ENCODE results near the gene BTBD9. TPM values are rescaled to one million over a fixed set of nuclear protein-coding genes. Genes with fewer than 3 reads are reported as not detected.

Gene BTBD9
- total RNA-seq, 1 donor from 2014 or later: 17.2 TPM

DNA sequence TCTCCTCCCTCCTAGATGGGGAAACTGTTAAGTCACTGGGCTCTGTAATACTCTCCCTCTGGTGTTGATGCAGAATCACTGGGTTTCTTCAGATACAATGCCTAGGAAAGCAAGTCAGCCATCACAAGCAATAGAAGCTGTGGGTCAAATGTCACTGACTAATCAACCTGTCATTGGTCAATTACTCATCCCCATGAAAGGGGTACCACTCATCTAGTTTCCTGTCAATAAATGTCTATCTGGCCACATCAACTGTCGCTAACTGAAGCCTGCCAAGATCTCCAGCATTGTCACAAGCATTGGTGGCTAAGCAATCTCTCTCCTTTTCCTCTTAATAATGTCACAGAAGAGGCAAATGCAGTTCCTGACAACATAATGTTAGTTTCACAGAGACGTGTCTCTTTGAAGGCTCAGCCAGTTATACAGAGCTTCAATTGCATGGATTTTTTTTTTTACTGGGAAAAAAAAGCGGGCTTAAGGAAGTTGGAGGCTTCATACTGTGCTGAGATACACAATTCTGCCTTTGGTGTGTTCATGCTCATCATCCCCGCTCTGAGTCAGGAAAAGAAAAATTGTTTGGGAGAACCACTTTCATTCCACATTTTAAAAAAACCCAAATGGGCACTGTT lies 355.9 kb downstream of the BTBD9 start:
- no peaks in the 10 kb centered on the region for H3K27me3 ChIP-seq (ENCODE audit: control insufficient read depth in 3 of 3, insufficient read depth in 3 of 3, low read length in 3 of 3)
- no peaks in the 10 kb centered on the region for H3K36me3 ChIP-seq (ENCODE audit: control insufficient read depth in 3 of 3, insufficient read depth in 3 of 3, low read length in 3 of 3)
- no peak overlapping the region for H3K27ac ChIP-seq (ENCODE audit: low read depth, low read length)
- H3K9ac ChIP-seq (ENCODE audit: low read depth in 1 of 3, low read length in 3 of 3): no peak overlapping the region
- H3K9me3 ChIP-seq (ENCODE audit: control insufficient read depth in 3 of 3, low read length in 3 of 3): no peaks in the 10 kb centered on the region
- no peak overlapping the region for H3K4me3 ChIP-seq (ENCODE audit: low read length in 3 of 3)
- H3K4me1 ChIP-seq (ENCODE audit: control insufficient read depth in 3 of 3, insufficient read depth in 3 of 3, low read length in 3 of 3): no peaks in the 10 kb centered on the region

DNA sequence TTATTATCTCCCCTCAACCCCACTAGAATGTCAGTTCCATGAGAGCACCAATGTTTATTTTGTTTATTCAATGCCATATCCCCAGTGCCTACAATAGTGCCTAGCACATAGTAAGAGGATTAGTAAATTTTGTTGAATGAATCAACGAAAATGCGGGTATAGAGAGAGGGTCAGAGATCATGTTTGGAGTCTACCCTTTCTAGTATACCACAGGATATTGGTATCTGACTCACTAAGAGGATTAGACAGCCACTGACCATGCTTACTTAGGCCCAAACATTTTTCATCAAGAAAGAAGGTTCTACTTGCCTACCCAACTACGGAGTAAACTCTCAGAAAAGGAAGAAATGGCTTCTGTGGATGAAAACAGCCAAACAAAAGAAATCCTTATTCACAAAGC lies 356.8 kb downstream of the BTBD9 start:
- Histone ChIP-seq H3K9me3 (ENCODE audit: control insufficient read depth in 3 of 3, low read length in 3 of 3) (no peaks in the 10 kb centered on the region), H3K4me3 (ENCODE audit: low read length in 3 of 3) (no peak overlapping the region), H3K27me3 (ENCODE audit: control insufficient read depth in 3 of 3, insufficient read depth in 3 of 3, low read length in 3 of 3) (no peaks in the 10 kb centered on the region), H3K27ac (ENCODE audit: low read depth, low read length) (no peak overlapping the region), H3K9ac (ENCODE audit: low read depth in 1 of 3, low read length in 3 of 3) (no peak overlapping the region), H3K36me3 (ENCODE audit: control insufficient read depth in 3 of 3, insufficient read depth in 3 of 3, low read length in 3 of 3) (no peaks in the 10 kb centered on the region), H3K4me1 (ENCODE audit: control insufficient read depth in 3 of 3, insufficient read depth in 3 of 3, low read length in 3 of 3) (no peaks in the 10 kb centered on the region)

DNA sequence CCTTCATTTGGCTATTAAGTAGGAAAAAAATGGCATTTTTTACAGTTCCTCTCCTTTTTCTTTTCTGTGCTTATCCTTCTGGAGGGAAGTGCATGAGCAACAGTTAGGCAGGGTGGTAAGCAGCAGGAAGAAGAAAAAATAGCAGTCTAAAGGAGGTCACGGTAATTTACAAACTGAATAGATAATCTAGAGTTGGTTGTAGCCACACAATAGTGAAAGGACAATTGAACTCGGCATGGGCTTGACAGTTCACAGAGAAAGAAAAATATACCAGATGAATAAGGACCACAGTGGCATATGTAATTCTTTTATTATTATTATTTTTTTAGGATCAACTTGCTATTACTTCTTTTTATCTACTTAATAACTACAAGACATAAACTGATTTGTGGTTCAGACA lies 358.6 kb downstream of the BTBD9 start:
- H3K27ac ChIP-seq (ENCODE audit: low read depth, low read length): no peak overlapping the region
- H3K4me1 ChIP-seq (ENCODE audit: control insufficient read depth in 3 of 3, insufficient read depth in 3 of 3, low read length in 3 of 3): no peaks in the 10 kb centered on the region

DNA sequence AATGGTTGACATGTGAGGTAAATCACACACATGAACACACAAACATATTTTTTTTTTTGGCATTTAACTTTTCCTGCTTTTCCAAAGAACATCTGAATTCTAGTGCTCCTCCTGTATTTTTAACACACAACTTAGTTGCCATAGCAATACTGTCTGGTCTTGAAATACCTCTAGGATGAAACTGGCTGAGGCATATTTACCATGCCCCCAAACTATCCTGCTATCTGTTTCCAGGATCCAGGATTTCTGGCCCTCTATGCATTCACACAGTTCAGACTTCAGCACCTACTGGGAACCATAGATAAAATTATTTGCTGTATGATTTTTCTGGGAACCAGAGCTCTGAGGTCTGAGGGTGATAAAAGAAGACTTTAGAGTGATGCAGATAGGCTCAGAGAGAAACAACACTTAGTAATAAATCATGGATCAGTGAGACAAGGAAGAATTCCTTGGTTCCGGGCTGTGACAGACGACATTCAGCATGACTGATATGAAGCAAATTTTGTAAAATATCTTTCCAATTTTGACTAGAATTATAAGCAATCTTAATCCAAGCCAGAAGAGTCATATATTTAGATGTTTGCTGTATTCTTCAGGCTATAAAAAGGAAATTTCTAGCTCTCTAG lies 359.7 kb downstream of the BTBD9 start:
- no peaks in the 10 kb centered on the region for H3K27me3 ChIP-seq (ENCODE audit: control insufficient read depth in 3 of 3, insufficient read depth in 3 of 3, low read length in 3 of 3)
- H3K9ac ChIP-seq (ENCODE audit: low read depth in 1 of 3, low read length in 3 of 3): no peak overlapping the region
- no peaks in the 10 kb centered on the region for H3K9me3 ChIP-seq (ENCODE audit: control insufficient read depth in 3 of 3, low read length in 3 of 3)
- H3K4me3 ChIP-seq (ENCODE audit: low read length in 3 of 3): no peak overlapping the region
- no peaks in the 10 kb centered on the region for H3K4me1 ChIP-seq (ENCODE audit: control insufficient read depth in 3 of 3, insufficient read depth in 3 of 3, low read length in 3 of 3)
- no peak overlapping the region for H3K27ac ChIP-seq (ENCODE audit: low read depth, low read length)
- no peaks in the 10 kb centered on the region for H3K36me3 ChIP-seq (ENCODE audit: control insufficient read depth in 3 of 3, insufficient read depth in 3 of 3, low read length in 3 of 3)

More for the DNA sequence above, 358.6 kb downstream of the BTBD9 start:
- Histone ChIP-seq H3K9me3 (ENCODE audit: control insufficient read depth in 3 of 3, low read length in 3 of 3) (no peaks in the 10 kb centered on the region), H3K9ac (ENCODE audit: low read depth in 1 of 3, low read length in 3 of 3) (no peak overlapping the region), H3K27me3 (ENCODE audit: control insufficient read depth in 3 of 3, insufficient read depth in 3 of 3, low read length in 3 of 3) (no peaks in the 10 kb centered on the region), H3K4me3 (ENCODE audit: low read length in 3 of 3) (no peak overlapping the region), H3K36me3 (ENCODE audit: control insufficient read depth in 3 of 3, insufficient read depth in 3 of 3, low read length in 3 of 3) (no peaks in the 10 kb centered on the region)

DNA sequence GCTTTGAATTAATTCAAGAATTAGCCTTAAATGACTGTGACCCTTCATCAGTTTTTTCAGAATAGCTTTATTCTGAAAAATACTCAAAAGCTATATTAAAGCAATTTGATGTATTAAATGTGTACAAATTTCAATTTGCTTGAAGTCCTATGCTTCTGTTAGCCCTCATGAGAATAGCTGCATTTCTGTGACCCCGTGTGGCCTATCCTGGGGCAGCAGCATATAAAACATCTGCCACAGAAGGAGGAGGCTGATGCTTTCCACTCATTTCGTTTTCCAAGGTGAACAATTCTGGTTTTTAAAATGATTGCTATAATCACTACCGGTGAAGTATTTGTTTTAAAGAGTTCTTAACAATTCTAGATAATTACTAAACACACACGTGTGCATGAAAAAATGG lies 360.3 kb downstream of the BTBD9 start:
- H3K27ac ChIP-seq (ENCODE audit: low read depth, low read length): no peak overlapping the region
- H3K4me1 ChIP-seq (ENCODE audit: control insufficient read depth in 3 of 3, insufficient read depth in 3 of 3, low read length in 3 of 3): no peaks in the 10 kb centered on the region
- no peaks in the 10 kb centered on the region for H3K27me3 ChIP-seq (ENCODE audit: control insufficient read depth in 3 of 3, insufficient read depth in 3 of 3, low read length in 3 of 3)
- H3K9me3 ChIP-seq (ENCODE audit: control insufficient read depth in 3 of 3, low read length in 3 of 3): no peaks in the 10 kb centered on the region
- no peak overlapping the region for H3K4me3 ChIP-seq (ENCODE audit: low read length in 3 of 3)
- no peaks in the 10 kb centered on the region for H3K36me3 ChIP-seq (ENCODE audit: control insufficient read depth in 3 of 3, insufficient read depth in 3 of 3, low read length in 3 of 3)
- no peak overlapping the region for H3K9ac ChIP-seq (ENCODE audit: low read depth in 1 of 3, low read length in 3 of 3)

DNA sequence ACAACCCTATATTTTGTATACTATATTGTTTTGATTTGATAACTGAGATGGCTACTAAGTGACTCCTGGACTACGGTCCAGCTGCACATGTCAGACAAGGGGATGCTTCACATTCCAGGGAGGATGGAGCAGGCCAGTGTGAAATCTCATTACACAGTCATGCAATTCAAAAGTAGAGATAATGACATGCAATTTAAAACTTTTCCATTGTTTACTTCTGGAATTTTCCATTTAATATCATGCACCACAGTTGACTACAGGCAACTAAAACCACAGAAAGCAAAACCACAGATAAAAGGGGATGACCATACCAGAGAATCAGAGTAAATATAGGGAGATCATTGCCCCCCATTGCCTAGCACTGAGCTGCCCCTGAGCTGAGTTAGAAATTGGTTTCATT lies 366.4 kb downstream of the BTBD9 start:
- Histone ChIP-seq H3K4me3 (ENCODE audit: low read length in 3 of 3) (no peak overlapping the region), H3K27me3 (ENCODE audit: control insufficient read depth in 3 of 3, insufficient read depth in 3 of 3, low read length in 3 of 3) (no peaks in the 10 kb centered on the region), H3K27ac (ENCODE audit: low read depth, low read length) (no peak overlapping the region), H3K9ac (ENCODE audit: low read depth in 1 of 3, low read length in 3 of 3) (no peak overlapping the region), H3K9me3 (ENCODE audit: control insufficient read depth in 3 of 3, low read length in 3 of 3) (no peaks in the 10 kb centered on the region), H3K36me3 (ENCODE audit: control insufficient read depth in 3 of 3, insufficient read depth in 3 of 3, low read length in 3 of 3) (no peaks in the 10 kb centered on the region), H3K4me1 (ENCODE audit: control insufficient read depth in 3 of 3, insufficient read depth in 3 of 3, low read length in 3 of 3) (peaks cover 15 to 19% (median 19%) of the 10 kb centered on the region in 3 donors)

DNA sequence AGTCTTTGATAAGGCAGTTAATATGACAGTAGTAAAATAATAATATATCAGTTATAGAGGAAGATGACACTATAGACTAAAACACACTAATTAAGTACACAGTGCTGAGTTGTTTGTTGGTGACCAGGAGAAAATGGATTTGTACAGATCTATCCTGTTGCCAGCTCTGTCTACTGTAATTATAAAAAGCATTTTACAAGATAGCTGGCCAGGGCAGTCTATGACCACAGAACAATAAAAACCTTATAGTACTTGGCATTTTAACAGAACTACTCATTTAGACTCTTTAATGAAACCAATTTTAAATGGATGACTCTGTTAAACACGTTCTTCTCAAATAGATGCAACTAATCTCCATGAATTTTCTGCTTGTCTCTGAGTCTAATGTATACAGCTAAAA lies 367.5 kb downstream of the BTBD9 start:
- H3K9me3 ChIP-seq (ENCODE audit: control insufficient read depth in 3 of 3, low read length in 3 of 3): no peaks in the 10 kb centered on the region
- H3K27me3 ChIP-seq (ENCODE audit: control insufficient read depth in 3 of 3, insufficient read depth in 3 of 3, low read length in 3 of 3): no peaks in the 10 kb centered on the region
- H3K4me3 ChIP-seq (ENCODE audit: low read length in 3 of 3): no peak overlapping the region
- no peak overlapping the region for H3K9ac ChIP-seq (ENCODE audit: low read depth in 1 of 3, low read length in 3 of 3)
- no peaks in the 10 kb centered on the region for H3K36me3 ChIP-seq (ENCODE audit: control insufficient read depth in 3 of 3, insufficient read depth in 3 of 3, low read length in 3 of 3)
- H3K27ac ChIP-seq (ENCODE audit: low read depth, low read length): no peak overlapping the region
- peaks cover 20 to 22% (median 21%) of the 10 kb centered on the region in 3 donors for H3K4me1 ChIP-seq (ENCODE audit: control insufficient read depth in 3 of 3, insufficient read depth in 3 of 3, low read length in 3 of 3)

DNA sequence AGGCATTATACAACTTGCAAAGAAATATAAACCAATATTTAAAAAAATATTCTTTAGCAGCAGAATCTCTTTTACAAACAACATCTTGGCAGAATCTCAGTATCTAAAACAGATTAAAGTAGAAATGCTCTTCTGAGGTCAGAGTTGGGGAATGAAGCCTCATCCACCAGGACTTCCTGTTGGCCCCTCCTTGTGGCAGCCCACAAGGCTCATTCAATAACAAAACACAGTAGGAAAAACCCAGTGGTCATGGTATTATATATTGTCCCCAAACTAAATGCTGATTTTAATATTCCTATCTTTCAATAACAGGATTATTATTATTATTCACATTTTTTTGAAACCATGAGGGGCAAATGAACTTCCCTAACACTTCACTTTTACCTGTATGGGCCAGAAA lies 368.6 kb downstream of the BTBD9 start:
- Histone ChIP-seq H3K9me3 (ENCODE audit: control insufficient read depth in 3 of 3, low read length in 3 of 3) (no peaks in the 10 kb centered on the region), H3K4me3 (ENCODE audit: low read length in 3 of 3) (no peak overlapping the region), H3K27me3 (ENCODE audit: control insufficient read depth in 3 of 3, insufficient read depth in 3 of 3, low read length in 3 of 3) (no peaks in the 10 kb centered on the region), H3K36me3 (ENCODE audit: control insufficient read depth in 3 of 3, insufficient read depth in 3 of 3, low read length in 3 of 3) (no peaks in the 10 kb centered on the region), H3K27ac (ENCODE audit: low read depth, low read length) (no peak overlapping the region), H3K4me1 (ENCODE audit: control insufficient read depth in 3 of 3, insufficient read depth in 3 of 3, low read length in 3 of 3) (peaks cover 22 to 26% (median 25%) of the 10 kb centered on the region in 3 donors), H3K9ac (ENCODE audit: low read depth in 1 of 3, low read length in 3 of 3) (no peak overlapping the region)

DNA sequence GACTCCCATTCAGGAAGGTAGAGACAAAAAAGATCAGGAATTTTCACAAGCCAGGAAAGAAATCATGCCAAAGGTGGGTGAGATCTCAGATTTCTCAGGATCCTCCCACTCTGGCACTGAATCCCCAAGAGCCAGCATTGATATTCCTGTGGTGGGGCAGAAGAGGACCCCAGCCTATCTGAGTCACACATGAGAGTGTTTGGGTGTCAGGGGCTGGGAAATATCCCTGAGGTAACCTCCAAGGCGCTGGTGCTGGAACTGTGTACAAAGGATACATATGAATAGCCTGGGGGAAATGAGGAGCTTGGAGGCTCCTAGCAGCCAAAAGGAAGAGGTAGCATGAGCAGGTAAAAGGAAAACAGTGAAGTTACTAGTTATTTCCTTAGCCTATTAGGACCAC lies 369.4 kb downstream of the BTBD9 start:
- Histone ChIP-seq H3K4me1 (ENCODE audit: control insufficient read depth in 3 of 3, insufficient read depth in 3 of 3, low read length in 3 of 3) (peaks cover 22 to 26% (median 25%) of the 10 kb centered on the region in 3 donors), H3K27ac (ENCODE audit: low read depth, low read length) (no peak overlapping the region), H3K27me3 (ENCODE audit: control insufficient read depth in 3 of 3, insufficient read depth in 3 of 3, low read length in 3 of 3) (no peaks in the 10 kb centered on the region), H3K9ac (ENCODE audit: low read depth in 1 of 3, low read length in 3 of 3) (no peak overlapping the region), H3K9me3 (ENCODE audit: control insufficient read depth in 3 of 3, low read length in 3 of 3) (no peaks in the 10 kb centered on the region), H3K36me3 (ENCODE audit: control insufficient read depth in 3 of 3, insufficient read depth in 3 of 3, low read length in 3 of 3) (no peaks in the 10 kb centered on the region), H3K4me3 (ENCODE audit: low read length in 3 of 3) (no peak overlapping the region)

DNA sequence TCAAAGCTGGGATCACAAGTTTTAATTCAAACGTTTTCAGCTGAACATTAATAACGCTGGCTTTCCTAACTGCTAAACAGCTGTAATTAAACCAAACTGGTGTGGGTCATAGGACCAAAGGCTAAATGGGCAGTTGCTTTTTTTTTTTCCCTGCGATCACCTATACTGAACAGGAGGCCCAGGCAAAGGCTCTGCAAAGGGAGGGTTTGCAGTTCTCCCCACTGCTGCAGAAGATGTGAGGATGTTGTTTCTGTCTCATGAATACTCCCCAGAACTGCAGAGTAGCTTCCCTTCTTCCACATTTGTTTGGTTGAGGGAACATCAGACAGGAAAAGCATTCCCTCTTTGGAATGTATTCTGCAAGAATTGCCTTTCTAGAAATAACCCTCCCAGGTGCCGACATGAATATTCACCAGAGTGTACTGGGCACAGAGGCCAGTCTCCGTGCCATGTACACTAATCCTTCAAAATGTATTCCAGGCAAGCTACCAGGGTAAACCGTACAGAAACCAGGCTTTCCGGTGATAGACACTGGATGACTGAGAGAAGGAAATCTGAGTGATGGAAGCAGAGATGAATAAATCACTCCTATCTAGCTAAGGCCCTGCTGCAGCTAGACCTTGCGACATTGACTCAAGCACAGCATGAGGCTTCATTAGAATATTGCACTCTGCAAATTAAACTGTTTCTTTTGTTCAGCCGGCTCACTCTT lies 370.1 kb downstream of the BTBD9 start:
- Histone ChIP-seq H3K27me3 (ENCODE audit: control insufficient read depth in 3 of 3, insufficient read depth in 3 of 3, low read length in 3 of 3) (no peaks in the 10 kb centered on the region), H3K4me1 (ENCODE audit: control insufficient read depth in 3 of 3, insufficient read depth in 3 of 3, low read length in 3 of 3) (peaks cover 22 to 27% (median 26%) of the 10 kb centered on the region in 3 donors), H3K4me3 (ENCODE audit: low read length in 3 of 3) (peak overlapping the region in 1 of 3 donors; percentile 2), H3K27ac (ENCODE audit: low read depth, low read length) (peak overlapping the region; percentile 8), H3K36me3 (ENCODE audit: control insufficient read depth in 3 of 3, insufficient read depth in 3 of 3, low read length in 3 of 3) (no peaks in the 10 kb centered on the region), H3K9ac (ENCODE audit: low read depth in 1 of 3, low read length in 3 of 3) (no peak overlapping the region), H3K9me3 (ENCODE audit: control insufficient read depth in 3 of 3, low read length in 3 of 3) (no peaks in the 10 kb centered on the region)

All from skeletal muscle tissue (tissue), 4 donors.